ENCODE data around the gene MAGI2. TPM values are rescaled to one million over a fixed set of nuclear protein-coding genes. Genes with fewer than 3 reads are reported as not detected.

The MAGI2 gene
- total and polyA plus RNA-seq, 2 donors from 2014 or later: 4.4 to 9.0 TPM

DNA sequence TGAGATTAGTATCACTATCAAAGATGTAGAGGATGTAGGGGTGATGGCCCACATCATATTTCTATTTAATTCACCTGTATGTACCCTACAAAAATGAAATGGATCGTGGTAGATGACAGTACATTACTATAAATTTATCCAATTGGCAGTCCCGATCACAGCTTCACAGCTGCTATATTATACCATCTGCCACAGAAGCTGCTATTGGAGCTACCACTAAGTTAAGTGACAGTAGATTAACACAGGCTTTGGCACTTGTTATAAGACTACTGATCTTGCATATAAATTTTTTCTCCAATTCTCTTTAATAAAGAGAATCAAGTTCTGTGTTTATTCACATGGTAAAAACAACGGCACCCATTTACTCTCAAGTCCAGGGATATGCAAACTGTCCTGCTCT is 24.9 kb upstream of the MAGI2 start:
- intact Hi-C loops (cut with DNase I): no loop called here
- H3K4me1 ChIP-seq (ENCODE audit: control insufficient read depth in 2 of 3, insufficient read depth in 2 of 3, low read depth in 1 of 3, low read length in 3 of 3): no peaks in the 10 kb centered on the region
- H3K27me3 ChIP-seq (ENCODE audit: control insufficient read depth, insufficient read depth, low read length): no peaks in the 10 kb centered on the region
- no peak overlapping the region for H3K27ac ChIP-seq (ENCODE audit: low read depth in 2 of 2, low read length in 2 of 2)
- TF ChIP-seq, protein P1, sequence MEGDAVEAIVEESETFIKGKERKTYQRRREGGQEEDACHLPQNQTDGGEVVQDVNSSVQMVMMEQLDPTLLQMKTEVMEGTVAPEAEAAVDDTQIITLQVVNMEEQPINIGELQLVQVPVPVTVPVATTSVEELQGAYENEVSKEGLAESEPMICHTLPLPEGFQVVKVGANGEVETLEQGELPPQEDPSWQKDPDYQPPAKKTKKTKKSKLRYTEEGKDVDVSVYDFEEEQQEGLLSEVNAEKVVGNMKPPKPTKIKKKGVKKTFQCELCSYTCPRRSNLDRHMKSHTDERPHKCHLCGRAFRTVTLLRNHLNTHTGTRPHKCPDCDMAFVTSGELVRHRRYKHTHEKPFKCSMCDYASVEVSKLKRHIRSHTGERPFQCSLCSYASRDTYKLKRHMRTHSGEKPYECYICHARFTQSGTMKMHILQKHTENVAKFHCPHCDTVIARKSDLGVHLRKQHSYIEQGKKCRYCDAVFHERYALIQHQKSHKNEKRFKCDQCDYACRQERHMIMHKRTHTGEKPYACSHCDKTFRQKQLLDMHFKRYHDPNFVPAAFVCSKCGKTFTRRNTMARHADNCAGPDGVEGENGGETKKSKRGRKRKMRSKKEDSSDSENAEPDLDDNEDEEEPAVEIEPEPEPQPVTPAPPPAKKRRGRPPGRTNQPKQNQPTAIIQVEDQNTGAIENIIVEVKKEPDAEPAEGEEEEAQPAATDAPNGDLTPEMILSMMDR (IDR thresholded peaks at IDR 0.05; ENCODE audit: borderline replicate concordance, extremely low read depth, insufficient read depth): no peak
- DNase-seq (no peak), FAIRE-seq (no peak)
- H3K36me3 ChIP-seq (ENCODE audit: control insufficient read depth in 2 of 3, insufficient read depth in 3 of 3, low read length in 3 of 3): no peaks in the 10 kb centered on the region
- no peaks in the 10 kb centered on the region for H3K9me3 ChIP-seq (ENCODE audit: control insufficient read depth in 2 of 3, insufficient read depth in 1 of 3, low read length in 3 of 3)
- H3K4me3 ChIP-seq (ENCODE audit: low read length in 3 of 3): no peak overlapping the region
- H3K9ac ChIP-seq (ENCODE audit: low read length in 3 of 3): no peak overlapping the region

DNA sequence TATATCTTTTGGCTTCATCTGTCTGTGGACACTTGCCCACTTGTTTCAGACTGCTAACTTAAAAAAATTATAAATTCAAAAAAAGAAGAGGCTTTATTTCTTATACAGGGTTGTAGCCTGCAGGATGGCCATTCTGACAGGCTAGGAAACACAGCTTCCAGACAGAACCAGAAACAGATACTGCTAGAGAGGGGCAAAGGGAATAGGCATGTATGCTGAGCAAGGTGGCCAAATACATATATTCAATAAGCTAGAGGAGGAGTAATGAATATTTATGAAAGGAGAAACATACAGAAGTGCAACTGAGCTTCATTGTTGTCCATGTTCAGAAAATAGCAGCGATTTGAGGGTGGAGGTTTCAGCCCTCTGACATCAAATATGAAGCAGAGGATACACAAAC is 22.0 kb upstream of the MAGI2 start:
- Histone ChIP-seq H3K36me3 (ENCODE audit: control insufficient read depth in 2 of 3, insufficient read depth in 3 of 3, low read length in 3 of 3) (no peaks in the 10 kb centered on the region), H3K9ac (ENCODE audit: low read length in 3 of 3) (no peak overlapping the region), H3K4me3 (ENCODE audit: low read length in 3 of 3) (no peak overlapping the region), H3K27me3 (ENCODE audit: control insufficient read depth, insufficient read depth, low read length) (no peaks in the 10 kb centered on the region), H3K27ac (ENCODE audit: low read depth in 2 of 2, low read length in 2 of 2) (no peak overlapping the region), H3K4me1 (ENCODE audit: control insufficient read depth in 2 of 3, insufficient read depth in 2 of 3, low read depth in 1 of 3, low read length in 3 of 3) (no peaks in the 10 kb centered on the region), H3K9me3 (ENCODE audit: control insufficient read depth in 2 of 3, insufficient read depth in 1 of 3, low read length in 3 of 3) (no peaks in the 10 kb centered on the region)
- intact Hi-C loops (cut with DNase I): no loop called here
- no peak for DNase-seq
- TF ChIP-seq, protein P1 (IDR thresholded peaks at IDR 0.05; ENCODE audit: borderline replicate concordance, extremely low read depth, insufficient read depth): no peak
- FAIRE-seq: no peak

DNA sequence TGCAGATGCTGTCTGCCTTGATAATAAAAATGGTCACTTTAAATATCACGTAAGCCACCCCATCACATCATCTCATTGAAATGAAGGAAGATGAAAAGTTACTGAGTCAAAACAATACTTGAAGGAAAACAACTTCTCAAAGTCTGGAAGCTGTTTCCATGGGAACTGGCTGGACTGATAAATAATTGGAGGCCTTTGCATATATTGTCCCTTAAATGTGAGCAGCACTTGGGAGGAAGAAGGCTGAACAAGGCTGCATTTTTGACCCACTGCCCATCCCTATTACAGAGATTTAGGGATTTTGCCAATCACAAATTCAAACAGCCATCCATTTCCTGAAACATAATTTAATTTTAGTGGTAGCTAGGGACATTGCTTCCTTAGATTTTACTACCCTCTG is 18.2 kb upstream of the MAGI2 start:
- Histone ChIP-seq H3K4me3 (ENCODE audit: low read length in 3 of 3) (no peak overlapping the region), H3K27ac (ENCODE audit: low read depth in 2 of 2, low read length in 2 of 2) (no peak overlapping the region), H3K4me1 (ENCODE audit: control insufficient read depth in 2 of 3, insufficient read depth in 2 of 3, low read depth in 1 of 3, low read length in 3 of 3) (no peaks in the 10 kb centered on the region), H3K27me3 (ENCODE audit: control insufficient read depth, insufficient read depth, low read length) (no peaks in the 10 kb centered on the region), H3K9ac (ENCODE audit: low read length in 3 of 3) (no peak overlapping the region), H3K9me3 (ENCODE audit: control insufficient read depth in 2 of 3, insufficient read depth in 1 of 3, low read length in 3 of 3) (no peaks in the 10 kb centered on the region), H3K36me3 (ENCODE audit: control insufficient read depth in 2 of 3, insufficient read depth in 3 of 3, low read length in 3 of 3) (no peaks in the 10 kb centered on the region)
- intact Hi-C loops (cut with DNase I): no loop called here
- peak in 1 of 5 donors; percentile 31 for DNase-seq
- TF ChIP-seq, protein P1 (IDR thresholded peaks at IDR 0.05; ENCODE audit: borderline replicate concordance, extremely low read depth, insufficient read depth): no peak
- FAIRE-seq: no peak

DNA sequence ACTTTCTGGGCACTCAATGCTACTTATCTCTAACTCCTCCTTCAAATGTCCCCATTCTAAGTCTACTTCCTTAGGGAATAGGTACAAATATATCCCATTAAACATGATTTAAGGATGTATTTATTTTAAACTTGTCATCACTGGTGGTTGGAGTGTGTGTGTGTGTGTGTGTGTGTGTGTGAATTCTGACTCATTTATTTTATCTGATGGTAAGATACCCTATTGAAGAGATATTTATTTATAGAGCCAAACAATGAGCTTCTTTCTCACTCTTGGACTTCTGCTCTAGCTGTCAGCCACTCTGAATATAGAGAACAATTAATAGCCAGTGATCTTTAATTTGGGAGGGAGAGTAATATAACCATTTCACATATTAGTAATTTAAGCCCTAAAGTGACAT is 17.8 kb upstream of the MAGI2 start:
- H3K27ac ChIP-seq (ENCODE audit: low read depth in 2 of 2, low read length in 2 of 2): no peak overlapping the region
- no peak for FAIRE-seq

More for the DNA sequence above, 17.8 kb upstream of the MAGI2 start:
- Histone ChIP-seq H3K9me3 (ENCODE audit: control insufficient read depth in 2 of 3, insufficient read depth in 1 of 3, low read length in 3 of 3) (no peaks in the 10 kb centered on the region), H3K36me3 (ENCODE audit: control insufficient read depth in 2 of 3, insufficient read depth in 3 of 3, low read length in 3 of 3) (no peaks in the 10 kb centered on the region), H3K9ac (ENCODE audit: low read length in 3 of 3) (no peak overlapping the region), H3K27me3 (ENCODE audit: control insufficient read depth, insufficient read depth, low read length) (no peaks in the 10 kb centered on the region), H3K4me3 (ENCODE audit: low read length in 3 of 3) (no peak overlapping the region), H3K4me1 (ENCODE audit: control insufficient read depth in 2 of 3, insufficient read depth in 2 of 3, low read depth in 1 of 3, low read length in 3 of 3) (no peaks in the 10 kb centered on the region)
- TF ChIP-seq, protein P1 (IDR thresholded peaks at IDR 0.05; ENCODE audit: borderline replicate concordance, extremely low read depth, insufficient read depth): no peak
- intact Hi-C loops (cut with DNase I): no loop called here
- no peak for DNase-seq
